Fibroblast of pulmonary artery (primary cell): Measurements from ENCODE around the gene PITPNM3.

Source experiments
- DNase-seq: peaks from one replicate; pipeline ENCODE4 v3.0.0-alpha.2; 2010; ENCODE audit warnings: low read depth
- H3K4me3 ChIP-seq: replicated peaks from 2 replicates; pipeline ENCODE4 v1.5.1; 2011; ENCODE audit warnings: low read depth, mild to moderate bottlenecking, control low read depth, low read length, moderate library complexity
- TF ChIP-seq, protein P1 (sequence below): IDR thresholded peaks from 2 replicates; pipeline ENCODE4 v1.5.1; 2011; ENCODE audit warnings: mild to moderate bottlenecking, control low read depth, low read length, inconsistent platforms; ENCODE audit errors: missing control alignments

PITPNM3 gene

DNA sequence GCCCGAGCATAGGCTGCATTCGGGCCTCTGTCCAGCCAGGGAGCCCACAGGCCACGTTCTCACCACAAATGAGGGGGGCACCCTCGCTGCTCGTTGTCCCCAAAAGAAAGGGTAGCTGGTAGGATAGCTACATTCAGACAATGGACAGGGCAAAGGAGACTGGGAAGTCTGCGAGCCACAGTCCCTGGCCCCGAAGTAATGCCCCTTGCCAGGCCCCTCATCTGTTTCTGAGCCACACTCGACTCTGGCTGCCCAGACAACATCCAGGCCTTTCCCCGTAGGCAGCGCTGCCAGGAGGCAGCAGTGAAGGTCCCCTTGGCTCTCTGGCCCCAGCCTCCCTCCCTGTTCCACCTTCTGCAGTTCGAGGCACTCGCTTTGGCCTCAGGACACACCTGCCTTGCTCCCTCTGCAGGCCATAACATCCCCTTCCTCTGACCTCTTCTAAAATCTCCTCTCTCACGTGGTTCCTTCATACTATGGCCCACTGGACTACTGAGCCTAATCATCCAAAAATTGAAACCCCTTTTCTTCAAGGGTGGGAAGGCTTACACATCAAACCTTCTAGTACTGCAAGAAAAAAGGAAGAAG lies 133.6 kb downstream of the PITPNM3 start:
- no peak overlapping the region for H3K4me3 ChIP-seq
- DNase-seq: no peak
- TF ChIP-seq, protein P1, sequence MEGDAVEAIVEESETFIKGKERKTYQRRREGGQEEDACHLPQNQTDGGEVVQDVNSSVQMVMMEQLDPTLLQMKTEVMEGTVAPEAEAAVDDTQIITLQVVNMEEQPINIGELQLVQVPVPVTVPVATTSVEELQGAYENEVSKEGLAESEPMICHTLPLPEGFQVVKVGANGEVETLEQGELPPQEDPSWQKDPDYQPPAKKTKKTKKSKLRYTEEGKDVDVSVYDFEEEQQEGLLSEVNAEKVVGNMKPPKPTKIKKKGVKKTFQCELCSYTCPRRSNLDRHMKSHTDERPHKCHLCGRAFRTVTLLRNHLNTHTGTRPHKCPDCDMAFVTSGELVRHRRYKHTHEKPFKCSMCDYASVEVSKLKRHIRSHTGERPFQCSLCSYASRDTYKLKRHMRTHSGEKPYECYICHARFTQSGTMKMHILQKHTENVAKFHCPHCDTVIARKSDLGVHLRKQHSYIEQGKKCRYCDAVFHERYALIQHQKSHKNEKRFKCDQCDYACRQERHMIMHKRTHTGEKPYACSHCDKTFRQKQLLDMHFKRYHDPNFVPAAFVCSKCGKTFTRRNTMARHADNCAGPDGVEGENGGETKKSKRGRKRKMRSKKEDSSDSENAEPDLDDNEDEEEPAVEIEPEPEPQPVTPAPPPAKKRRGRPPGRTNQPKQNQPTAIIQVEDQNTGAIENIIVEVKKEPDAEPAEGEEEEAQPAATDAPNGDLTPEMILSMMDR: no peak

DNA sequence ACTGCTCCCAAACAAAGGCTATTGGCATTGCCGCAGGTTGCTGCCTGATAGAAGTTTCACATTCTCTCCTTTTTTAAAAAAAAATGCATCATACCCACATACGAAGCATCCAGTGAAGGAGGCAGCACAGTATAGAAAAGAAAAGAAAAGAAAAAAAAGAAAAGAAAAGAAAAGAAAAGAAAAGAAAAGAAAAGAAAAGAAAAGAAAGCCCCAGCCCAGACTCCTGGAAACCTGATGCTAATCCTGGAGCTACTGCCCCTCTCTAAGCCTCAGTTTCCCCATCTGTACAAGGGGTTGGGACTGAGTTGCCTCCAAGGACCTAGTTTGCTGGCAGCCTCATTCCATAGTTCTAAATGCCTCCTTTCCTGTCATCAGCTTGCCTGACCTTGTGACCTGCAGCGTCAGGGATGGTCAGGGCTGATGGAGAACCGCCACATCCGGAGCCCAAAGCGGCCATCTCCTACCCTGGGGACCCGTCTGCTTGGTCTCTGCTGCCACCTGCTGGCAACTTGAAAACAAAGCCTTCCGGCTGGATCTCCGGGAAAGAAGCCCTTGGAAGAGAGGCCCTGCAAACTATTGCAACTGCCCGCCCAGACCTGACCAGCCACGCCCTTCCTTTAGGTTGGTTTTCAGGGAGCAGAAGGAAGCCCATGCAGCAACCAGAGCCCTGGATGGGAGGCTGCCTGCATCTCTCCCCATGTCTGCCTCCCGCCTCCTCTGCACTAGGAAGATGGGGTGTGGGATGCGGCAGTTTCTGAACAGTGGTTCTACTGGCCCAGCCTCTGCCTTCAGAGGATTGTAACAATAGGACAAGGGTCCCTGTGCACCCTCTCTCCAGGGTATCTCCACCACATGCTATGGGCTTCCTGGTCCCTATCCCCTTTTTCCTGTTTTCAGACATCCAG lies 134.4 kb downstream of the PITPNM3 start:
- DNase-seq: peak; percentile 78
- TF ChIP-seq, protein P1: peak; percentile 85

DNA sequence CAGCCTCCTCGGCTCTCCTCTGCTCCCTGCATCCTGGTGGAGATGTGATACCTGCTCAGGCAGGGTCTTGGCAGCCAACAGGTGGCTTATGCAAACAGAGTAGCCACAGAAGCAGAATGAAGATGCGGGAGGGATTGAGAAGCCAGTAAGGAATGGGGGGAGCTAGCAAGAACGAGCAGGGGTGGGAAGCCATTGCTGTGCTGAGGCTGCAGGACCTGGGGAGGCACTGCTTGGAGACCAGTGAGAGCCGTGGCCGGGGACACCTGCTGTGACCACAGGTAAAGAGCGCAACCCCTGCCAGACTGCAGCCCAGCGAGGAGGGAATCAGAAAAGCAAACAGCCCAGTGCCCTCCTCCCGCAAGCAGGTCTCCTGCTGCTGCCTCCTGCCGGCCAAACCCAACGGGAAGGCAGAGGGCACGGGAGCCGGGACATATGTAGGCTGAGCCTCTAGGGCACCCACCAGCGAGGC lies 136.1 kb downstream of the PITPNM3 start:
- DNase-seq: peak; percentile 20
- TF ChIP-seq, protein P1: peak; percentile 36
- H3K4me3 ChIP-seq: no peak overlapping the region

More for the DNA sequence above, 134.4 kb downstream of the PITPNM3 start:
- H3K4me3 ChIP-seq: no peak overlapping the region

DNA sequence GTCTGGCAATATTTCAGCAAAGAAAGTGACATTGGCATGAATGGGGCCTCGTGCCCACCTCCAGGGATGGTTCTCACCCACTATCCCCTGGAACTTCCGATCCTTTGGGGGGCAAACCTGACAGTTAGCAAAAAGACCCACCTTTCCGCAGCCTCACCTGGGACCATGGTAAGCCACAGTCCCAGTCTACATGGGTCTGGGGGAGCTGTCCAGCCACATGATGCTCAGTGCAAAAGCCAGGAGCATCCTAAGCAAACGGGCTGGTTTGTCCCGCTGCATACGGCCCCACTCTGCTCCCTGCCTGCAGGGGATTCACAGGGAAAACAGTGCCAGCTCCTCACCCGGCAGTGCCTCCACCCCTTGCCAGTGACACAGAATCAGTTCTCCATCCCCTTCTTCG lies 140.7 kb downstream of the PITPNM3 start:
- DNase-seq: no peak
- no peak overlapping the region for H3K4me3 ChIP-seq
- TF ChIP-seq, protein P1: no peak

DNA sequence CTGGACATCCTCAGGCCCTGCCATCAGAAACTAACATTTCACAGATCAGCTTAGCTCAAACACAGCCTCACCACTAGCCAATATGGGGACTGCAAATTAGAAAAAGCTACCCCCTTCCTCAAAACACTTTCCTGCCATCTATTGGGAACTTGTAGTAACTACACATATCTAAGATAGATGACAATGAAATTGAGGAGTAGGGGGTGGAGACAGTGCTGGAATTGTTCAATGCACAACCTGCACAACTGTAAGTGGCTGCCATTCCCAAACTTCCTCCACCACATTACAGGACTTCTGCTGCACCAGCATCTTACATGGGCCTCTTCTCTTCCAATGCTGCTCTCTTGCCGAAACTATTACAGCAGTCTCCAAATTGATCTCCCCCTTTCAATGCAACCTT lies 143.3 kb downstream of the PITPNM3 start:
- H3K4me3 ChIP-seq: no peak overlapping the region
- TF ChIP-seq, protein P1: peak; percentile 42
- peak; percentile 47 for DNase-seq

DNA sequence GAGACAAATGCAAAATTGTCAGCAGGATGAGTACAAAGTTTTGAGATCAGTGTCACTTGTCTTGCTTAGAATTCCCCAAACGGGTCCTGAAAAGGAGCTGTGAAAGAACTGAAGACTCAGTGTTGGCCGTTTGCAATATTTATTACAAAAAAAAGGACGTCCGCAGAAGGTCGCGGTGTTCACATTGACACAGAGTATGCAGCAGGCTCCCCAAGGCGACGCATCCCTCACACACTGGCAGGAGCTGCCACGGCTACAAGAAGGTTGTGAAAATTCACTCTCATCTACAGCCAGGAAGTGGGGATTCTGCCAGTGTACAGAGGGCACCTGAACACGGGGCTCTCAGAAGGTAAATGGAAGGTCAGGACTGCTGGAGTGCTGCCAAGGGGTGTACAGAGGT lies 147.6 kb downstream of the PITPNM3 start:
- TF ChIP-seq, protein P1: no peak
- no peak for DNase-seq
- H3K4me3 ChIP-seq: no peak overlapping the region
